GM21381 (cell line): Measurements from ENCODE around the gene MBP.

Experiments
- ATAC-seq: cut with Tn5 transposase; IDR thresholded peaks from one replicate; pipeline ENCODE4 v1.9.1; 2021; ENCODE audit warnings: mild to moderate bottlenecking, moderate library complexity; ENCODE audit not compliant: unreplicated experiment

The MBP gene

GRCh38 chr18:77151033-77151771 lies 18.6 kb upstream of the MBP start:
- no peak for ATAC-seq

- no peak for ATAC-seq
Observed at GRCh38 chr18:77150588-77150987, 18.0 kb upstream of the MBP start.

GRCh38 chr18:77148289-77148688 lies 15.7 kb upstream of the MBP start:
- no peak for ATAC-seq

GRCh38 chr18:77147418-77147852 lies 14.9 kb upstream of the MBP start:
- no peak for ATAC-seq

GRCh38 chr18:77146249-77147080 lies 13.9 kb upstream of the MBP start:
- ATAC-seq = no peak

GRCh38 chr18:77145364-77145901 lies 12.8 kb upstream of the MBP start:
- no peak for ATAC-seq

GRCh38 chr18:77144451-77145118 lies 12.0 kb upstream of the MBP start:
- ATAC-seq = no peak

- ATAC-seq = no peak
Observed at GRCh38 chr18:77144046-77144445, 11.5 kb upstream of the MBP start.

GRCh38 chr18:77143196-77143595 lies 10.6 kb upstream of the MBP start:
- ATAC-seq = no peak

GRCh38 chr18:77141401-77142118 lies 9.0 kb upstream of the MBP start:
- no peak for ATAC-seq

- no peak for ATAC-seq
Observed at GRCh38 chr18:77140439-77141109, 8.0 kb upstream of the MBP start.

GRCh38 chr18:77140030-77140429 lies 7.4 kb upstream of the MBP start:
- ATAC-seq = no peak

GRCh38 chr18:77139619-77140018 lies 7.0 kb upstream of the MBP start:
- no peak for ATAC-seq

- no peak for ATAC-seq
Observed at GRCh38 chr18:77138270-77138669, 5.7 kb upstream of the MBP start.

GRCh38 chr18:77137851-77138250 lies 5.3 kb upstream of the MBP start:
- no peak for ATAC-seq

GRCh38 chr18:77136871-77137665 lies 4.5 kb upstream of the MBP start:
- ATAC-seq = no peak

- no peak for ATAC-seq
Observed at GRCh38 chr18:77136076-77136718, 3.6 kb upstream of the MBP start.

- no peak for ATAC-seq
Observed at GRCh38 chr18:77135339-77136075, 2.9 kb upstream of the MBP start.
